ENCODE data around the gene MXRA8. TPM values are rescaled to one million over a fixed set of nuclear protein-coding genes. Genes with fewer than 3 reads are reported as not detected.

MXRA8 gene
- total and polyA plus RNA-seq, 8 donors: 78.3 to 151 (median 136) TPM

- peak overlapping the region; percentile 91 to 96 for H3K4me3 ChIP-seq
- H3K36me3 ChIP-seq: peaks cover 7 to 77% of the 10 kb centered on the region in 2 donors
- intact Hi-C loops (cut with DNase I): no loop called here
- peak overlapping the region in 1 of 2 donors; percentile 91 for H3K27ac ChIP-seq
- ATAC-seq (no peak), DNase-seq (peak in 1 of 4 donors; percentile 66)
- no peaks in the 10 kb centered on the region for H3K27me3 ChIP-seq
- TF ChIP-seq, protein P1, sequence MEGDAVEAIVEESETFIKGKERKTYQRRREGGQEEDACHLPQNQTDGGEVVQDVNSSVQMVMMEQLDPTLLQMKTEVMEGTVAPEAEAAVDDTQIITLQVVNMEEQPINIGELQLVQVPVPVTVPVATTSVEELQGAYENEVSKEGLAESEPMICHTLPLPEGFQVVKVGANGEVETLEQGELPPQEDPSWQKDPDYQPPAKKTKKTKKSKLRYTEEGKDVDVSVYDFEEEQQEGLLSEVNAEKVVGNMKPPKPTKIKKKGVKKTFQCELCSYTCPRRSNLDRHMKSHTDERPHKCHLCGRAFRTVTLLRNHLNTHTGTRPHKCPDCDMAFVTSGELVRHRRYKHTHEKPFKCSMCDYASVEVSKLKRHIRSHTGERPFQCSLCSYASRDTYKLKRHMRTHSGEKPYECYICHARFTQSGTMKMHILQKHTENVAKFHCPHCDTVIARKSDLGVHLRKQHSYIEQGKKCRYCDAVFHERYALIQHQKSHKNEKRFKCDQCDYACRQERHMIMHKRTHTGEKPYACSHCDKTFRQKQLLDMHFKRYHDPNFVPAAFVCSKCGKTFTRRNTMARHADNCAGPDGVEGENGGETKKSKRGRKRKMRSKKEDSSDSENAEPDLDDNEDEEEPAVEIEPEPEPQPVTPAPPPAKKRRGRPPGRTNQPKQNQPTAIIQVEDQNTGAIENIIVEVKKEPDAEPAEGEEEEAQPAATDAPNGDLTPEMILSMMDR (IDR thresholded peaks at IDR 0.05): no peak
- no peaks in the 10 kb centered on the region for H3K9me3 ChIP-seq
- peaks cover 16 to 49% of the 10 kb centered on the region in 2 donors for H3K4me1 ChIP-seq
These were observed 39.6 kb upstream of the MXRA8 start for GRCh38 chr1:1397839-1398523.

GRCh38 chr1:1395166-1395565, 36.8 kb upstream of the MXRA8 start:
- H3K27me3 ChIP-seq: no peaks in the 10 kb centered on the region
- peaks cover 9 to 80% of the 10 kb centered on the region in 2 donors for H3K36me3 ChIP-seq
- no peaks in the 10 kb centered on the region for H3K9me3 ChIP-seq
- H3K4me3 ChIP-seq: no peak overlapping the region
- ATAC-seq (no peak), DNase-seq (peak in 1 of 4 donors; percentile 35)
- no peak overlapping the region for H3K27ac ChIP-seq
- intact Hi-C loops (cut with DNase I): no loop called here
- TF ChIP-seq, protein P1 (IDR thresholded peaks at IDR 0.05): no peak
- peaks cover 14 to 45% of the 10 kb centered on the region in 2 donors for H3K4me1 ChIP-seq

DNA sequence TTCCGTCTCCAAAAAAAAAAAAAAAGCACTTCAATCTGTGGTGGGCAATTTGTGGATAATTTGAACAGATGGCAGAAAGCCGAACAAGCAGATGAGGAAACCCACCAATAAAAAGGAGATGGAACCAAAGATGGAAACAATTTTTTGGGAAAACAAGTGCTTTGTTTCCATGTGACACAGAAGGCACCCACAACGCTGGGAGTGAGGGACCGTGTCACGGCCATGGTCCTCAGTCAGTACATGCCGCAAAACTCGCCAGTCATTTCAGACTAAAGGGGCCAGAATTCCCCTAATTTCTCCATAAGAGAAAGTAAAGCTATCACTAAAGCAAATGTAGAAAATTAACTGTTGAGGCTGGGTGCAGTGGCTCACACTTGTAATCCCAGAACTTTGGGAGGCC, 35.8 kb upstream of the MXRA8 start:
- no peaks in the 10 kb centered on the region for H3K9me3 ChIP-seq
- TF ChIP-seq, protein P1 (IDR thresholded peaks at IDR 0.05): no peak
- H3K36me3 ChIP-seq: peaks cover 9 to 91% of the 10 kb centered on the region in 2 donors
- H3K4me3 ChIP-seq: no peak overlapping the region
- DNase-seq: peak in 1 of 4 donors; percentile 12
- peaks cover 10 to 46% of the 10 kb centered on the region in 2 donors for H3K4me1 ChIP-seq
- no peak for ATAC-seq
- no peak overlapping the region for H3K27ac ChIP-seq
- H3K27me3 ChIP-seq: no peaks in the 10 kb centered on the region
- intact Hi-C loops (cut with DNase I): no loop called here

GRCh38 chr1:1393428-1393827, 35.1 kb upstream of the MXRA8 start:
- TF ChIP-seq, protein P1 (IDR thresholded peaks at IDR 0.05): no peak
- peaks cover 9 to 98% of the 10 kb centered on the region in 2 donors for H3K36me3 ChIP-seq
- peaks cover 10 to 46% of the 10 kb centered on the region in 2 donors for H3K4me1 ChIP-seq
- no peaks in the 10 kb centered on the region for H3K9me3 ChIP-seq
- ATAC-seq: no peak
- intact Hi-C loops (cut with DNase I): no loop called here
- H3K27me3 ChIP-seq: no peaks in the 10 kb centered on the region
- DNase-seq: peak in 1 of 4 donors; percentile 50
- no peak overlapping the region for H3K27ac ChIP-seq
- no peak overlapping the region for H3K4me3 ChIP-seq

- DNase-seq (peak in 1 of 4 donors; percentile 37), ATAC-seq (no peak)
- TF ChIP-seq, protein P1 (IDR thresholded peaks at IDR 0.05): no peak
- Histone ChIP-seq H3K36me3 (peaks cover 10 to 100% of the 10 kb centered on the region in 2 donors), H3K9me3 (no peaks in the 10 kb centered on the region), H3K27me3 (no peaks in the 10 kb centered on the region), H3K4me1 (peaks cover 7 to 42% of the 10 kb centered on the region in 2 donors), H3K4me3 (no peak overlapping the region), H3K27ac (no peak overlapping the region)
- intact Hi-C loops (cut with DNase I): no loop called here
These were observed 34.7 kb upstream of the MXRA8 start for GRCh38 chr1:1393014-1393413.
